Chondrocyte (in vitro differentiated cells): ENCODE results near the gene ELMO2. TPM values are rescaled to one million over a fixed set of nuclear protein-coding genes. Genes with fewer than 3 reads are reported as not detected.

Experiments used
- DNase-seq: peaks from one replicate; pipeline ENCODE4 v3.0.0; 2021; ENCODE audit warnings: mixed read lengths, low spot score
- H3K27ac Mint-ChIP-seq: one replicate; pipeline ENCODE4 v1.8.0; 2021; ENCODE audit warnings: mild to moderate bottlenecking, moderate library complexity, mixed read lengths; ENCODE audit not compliant: unreplicated experiment
- H3K27me3 Mint-ChIP-seq: 2 replicates; pipeline ENCODE4 v1.8.0; 2021; ENCODE audit warnings: low read depth, mixed read lengths
- H3K36me3 Mint-ChIP-seq: 2 replicates; pipeline ENCODE4 v1.8.0; 2021; ENCODE audit warnings: low read depth, mixed read lengths
- H3K4me1 Mint-ChIP-seq: 2 replicates; pipeline ENCODE4 v1.8.0; 2021; ENCODE audit warnings: low read depth, mild to moderate bottlenecking, mixed read lengths
- H3K4me3 Mint-ChIP-seq: one replicate; pipeline ENCODE4 v1.8.0; 2021; ENCODE audit warnings: mild to moderate bottlenecking, moderate library complexity, mixed read lengths; ENCODE audit not compliant: unreplicated experiment
- H3K9me3 Mint-ChIP-seq: 2 replicates; pipeline ENCODE4 v1.8.0; 2021; ENCODE audit warnings: low read depth, mixed read lengths
- total RNA-seq: library from RNA; stranded (reverse); gene quantifications from 3 replicates; pipeline ENCODE4 v1.2.1, GENCODE V29; 2021
- TF ChIP-seq, protein P1 (sequence below): fragments of 200-600 bp; sonication (generic); IDR thresholded peaks from 2 replicates; pipeline ENCODE4 v1.5.0; 2021; ENCODE audit warnings: antibody characterized with exemption, mild to moderate bottlenecking, moderate library complexity

Gene ELMO2
- total RNA-seq, 1 donor from 2014 or later: 52.9 TPM

DNA sequence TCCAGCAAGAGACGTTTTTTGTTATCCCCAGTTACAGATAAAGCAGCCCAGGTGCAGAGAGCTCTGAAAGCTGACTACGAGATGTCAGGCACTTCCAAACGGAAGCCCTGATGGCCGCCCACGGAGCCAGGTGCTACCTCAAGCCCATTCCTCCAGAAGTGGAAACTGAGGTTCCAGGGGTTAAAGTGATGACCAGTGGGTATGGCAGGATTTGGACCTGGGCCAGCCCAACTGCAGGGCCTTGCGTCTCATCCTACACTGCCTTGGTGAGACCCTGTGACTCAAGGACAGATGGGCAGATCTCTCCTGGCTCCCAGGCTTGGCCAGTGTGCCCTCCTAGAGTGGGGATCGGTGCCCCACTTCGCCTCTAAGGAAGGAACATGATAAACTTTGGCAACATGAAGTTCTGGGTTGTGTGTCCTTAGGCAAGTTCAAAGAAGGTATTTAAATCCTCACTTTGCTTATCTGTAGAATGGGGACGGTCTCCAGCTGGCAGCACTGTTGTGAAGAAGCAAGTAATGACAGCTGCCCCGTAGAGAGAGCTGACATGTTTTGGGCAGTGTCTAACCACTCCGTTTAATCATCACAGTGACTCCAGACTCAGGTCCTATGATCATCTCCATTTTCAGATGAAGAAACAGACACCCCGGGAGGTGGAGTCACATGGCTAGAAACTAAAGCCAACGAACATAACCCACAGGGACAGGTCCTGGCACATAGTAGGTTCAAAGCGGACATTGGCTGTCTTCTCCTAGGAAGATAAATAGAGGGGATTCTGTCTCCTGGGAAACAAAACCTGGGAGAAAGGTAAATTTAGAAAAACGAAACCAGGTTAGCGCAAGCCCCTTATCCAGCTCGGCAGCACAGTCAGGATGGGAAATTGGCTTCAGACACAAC, 63.7 kb downstream of the ELMO2 start:
- TF ChIP-seq, protein P1, sequence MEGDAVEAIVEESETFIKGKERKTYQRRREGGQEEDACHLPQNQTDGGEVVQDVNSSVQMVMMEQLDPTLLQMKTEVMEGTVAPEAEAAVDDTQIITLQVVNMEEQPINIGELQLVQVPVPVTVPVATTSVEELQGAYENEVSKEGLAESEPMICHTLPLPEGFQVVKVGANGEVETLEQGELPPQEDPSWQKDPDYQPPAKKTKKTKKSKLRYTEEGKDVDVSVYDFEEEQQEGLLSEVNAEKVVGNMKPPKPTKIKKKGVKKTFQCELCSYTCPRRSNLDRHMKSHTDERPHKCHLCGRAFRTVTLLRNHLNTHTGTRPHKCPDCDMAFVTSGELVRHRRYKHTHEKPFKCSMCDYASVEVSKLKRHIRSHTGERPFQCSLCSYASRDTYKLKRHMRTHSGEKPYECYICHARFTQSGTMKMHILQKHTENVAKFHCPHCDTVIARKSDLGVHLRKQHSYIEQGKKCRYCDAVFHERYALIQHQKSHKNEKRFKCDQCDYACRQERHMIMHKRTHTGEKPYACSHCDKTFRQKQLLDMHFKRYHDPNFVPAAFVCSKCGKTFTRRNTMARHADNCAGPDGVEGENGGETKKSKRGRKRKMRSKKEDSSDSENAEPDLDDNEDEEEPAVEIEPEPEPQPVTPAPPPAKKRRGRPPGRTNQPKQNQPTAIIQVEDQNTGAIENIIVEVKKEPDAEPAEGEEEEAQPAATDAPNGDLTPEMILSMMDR: no peak
- Mint-ChIP-seq H3K36me3 (peaks cover 2% of the 10 kb centered on the region), H3K9me3 (no peaks in the 10 kb centered on the region), H3K27me3 (peaks cover 61% of the 10 kb centered on the region), H3K27ac (no peak overlapping the region), H3K4me3 (no peak overlapping the region), H3K4me1 (no peaks in the 10 kb centered on the region)
- DNase-seq: no peak

DNA sequence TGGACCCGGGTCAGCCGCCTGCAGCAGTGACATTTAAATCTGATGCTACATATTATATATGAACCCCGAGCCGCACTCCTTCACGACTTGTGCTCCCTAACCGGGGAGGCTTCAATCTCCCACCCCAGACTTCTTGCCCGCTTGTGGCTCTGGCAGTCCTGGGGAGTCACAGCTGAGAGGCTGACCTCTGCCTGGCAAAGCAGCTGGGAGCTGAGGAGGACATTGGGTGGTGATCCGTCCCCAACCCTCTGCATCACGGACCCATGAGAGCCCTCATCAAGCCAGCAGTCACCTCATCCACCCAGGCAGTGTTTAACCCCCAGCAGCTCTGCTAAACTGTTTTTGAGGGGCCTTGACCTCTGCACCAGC, 64.4 kb downstream of the ELMO2 start:
- DNase-seq: no peak
- TF ChIP-seq, protein P1: no peak
- no peak overlapping the region for H3K4me3 Mint-ChIP-seq
- H3K9me3 Mint-ChIP-seq: no peaks in the 10 kb centered on the region
- H3K36me3 Mint-ChIP-seq: peaks cover 2% of the 10 kb centered on the region
- no peak overlapping the region for H3K27ac Mint-ChIP-seq
- H3K27me3 Mint-ChIP-seq: peaks cover 61% of the 10 kb centered on the region
- no peaks in the 10 kb centered on the region for H3K4me1 Mint-ChIP-seq

DNA sequence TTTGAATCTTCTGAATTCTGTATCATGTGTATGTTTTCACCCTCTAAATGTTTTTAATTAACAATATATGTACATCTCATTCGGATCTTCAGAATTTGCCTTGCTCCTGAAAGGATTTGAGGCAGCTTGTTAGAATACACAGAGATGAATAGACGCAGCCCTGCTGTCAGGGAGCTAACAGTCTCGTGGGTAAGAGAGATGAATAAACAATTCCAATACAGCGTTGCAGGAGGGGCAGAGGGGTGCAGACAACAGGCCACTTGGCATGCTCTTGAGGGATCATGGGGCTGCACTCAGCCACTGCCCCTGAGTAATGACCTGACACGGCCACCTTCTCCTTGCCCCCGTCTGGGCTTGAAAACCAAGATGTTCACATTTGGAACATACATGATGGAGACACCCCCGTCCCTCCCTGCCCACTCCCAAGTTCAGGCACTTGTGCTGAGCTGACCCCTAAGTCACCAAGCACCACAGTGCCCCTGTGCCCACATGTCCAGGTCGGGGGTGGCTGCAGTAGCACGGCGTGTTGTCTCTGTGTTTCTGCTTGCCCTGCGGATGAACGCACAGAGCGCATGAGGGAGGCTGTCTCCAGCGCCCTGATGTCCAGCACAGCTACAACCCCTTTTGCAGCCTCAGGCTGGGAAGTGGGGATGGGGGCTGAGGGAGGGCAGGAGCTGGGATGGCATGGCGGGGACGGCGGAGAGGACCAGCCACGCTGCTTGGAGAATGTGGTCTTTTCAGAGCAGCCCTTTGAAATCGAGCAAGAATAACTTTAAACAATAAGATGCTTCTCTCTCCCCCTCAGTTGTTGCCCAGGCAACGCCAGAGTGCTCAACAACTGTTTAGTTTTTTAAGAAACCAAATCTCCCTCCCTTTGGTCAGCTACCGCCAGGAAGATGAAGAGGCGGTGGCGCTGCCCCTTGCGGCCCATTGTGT, 65.1 kb downstream of the ELMO2 start:
- H3K27me3 Mint-ChIP-seq: peaks cover 61% of the 10 kb centered on the region
- H3K4me3 Mint-ChIP-seq: no peak overlapping the region
- H3K4me1 Mint-ChIP-seq: no peaks in the 10 kb centered on the region
- H3K9me3 Mint-ChIP-seq: no peaks in the 10 kb centered on the region
- TF ChIP-seq, protein P1: no peak
- DNase-seq: no peak
- H3K27ac Mint-ChIP-seq: no peak overlapping the region
- peaks cover 2% of the 10 kb centered on the region for H3K36me3 Mint-ChIP-seq

DNA sequence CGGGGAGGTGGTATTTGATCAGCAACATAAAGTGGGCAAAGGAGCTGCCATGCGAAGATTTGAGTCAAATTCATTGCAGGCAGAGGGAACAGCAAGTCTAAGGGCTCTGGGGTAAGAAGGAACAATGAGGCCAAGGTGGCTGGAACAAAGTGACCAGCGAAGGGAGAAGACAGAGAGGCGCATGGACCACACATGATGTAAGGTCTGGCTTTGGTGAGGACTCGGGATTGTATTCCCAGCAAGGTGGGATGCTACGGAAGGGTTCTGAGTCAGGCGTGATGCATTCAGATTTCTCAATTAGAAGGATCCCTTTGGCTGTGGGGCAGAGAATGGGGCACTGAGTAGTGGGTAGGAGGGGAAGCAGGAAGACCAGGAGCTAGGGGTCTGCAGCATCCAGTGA, 67.4 kb downstream of the ELMO2 start:
- TF ChIP-seq, protein P1: no peak
- H3K9me3 Mint-ChIP-seq: no peaks in the 10 kb centered on the region
- no peaks in the 10 kb centered on the region for H3K4me1 Mint-ChIP-seq
- H3K36me3 Mint-ChIP-seq: no peaks in the 10 kb centered on the region
- H3K27me3 Mint-ChIP-seq: peaks cover 51% of the 10 kb centered on the region
- no peak overlapping the region for H3K27ac Mint-ChIP-seq
- H3K4me3 Mint-ChIP-seq: no peak overlapping the region
- DNase-seq: no peak

DNA sequence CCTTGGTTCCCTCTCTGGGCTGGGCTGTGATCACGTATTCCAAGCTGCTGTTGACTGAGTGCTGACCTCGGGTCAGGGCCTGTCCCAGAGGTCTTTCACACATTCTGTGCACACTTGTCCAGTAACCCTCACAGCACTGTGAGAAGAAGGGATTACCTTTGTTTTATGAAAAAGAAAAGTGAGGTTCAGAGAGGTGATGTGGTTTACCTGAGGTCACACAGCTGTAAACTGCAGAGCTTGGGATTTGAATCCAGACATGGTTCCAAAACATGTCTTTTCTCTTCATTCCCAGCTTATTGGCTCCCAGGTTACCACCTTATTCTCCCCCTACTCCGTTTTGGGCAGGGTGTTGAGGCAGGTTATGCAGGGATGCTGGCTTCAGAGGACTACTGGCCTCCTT, 69.7 kb downstream of the ELMO2 start:
- H3K27me3 Mint-ChIP-seq: peaks cover 46% of the 10 kb centered on the region
- no peak overlapping the region for H3K4me3 Mint-ChIP-seq
- TF ChIP-seq, protein P1: no peak
- no peaks in the 10 kb centered on the region for H3K9me3 Mint-ChIP-seq
- H3K27ac Mint-ChIP-seq: no peak overlapping the region
- H3K36me3 Mint-ChIP-seq: no peaks in the 10 kb centered on the region
- DNase-seq: no peak
- no peaks in the 10 kb centered on the region for H3K4me1 Mint-ChIP-seq
